Left lung (tissue), 14 donors: Measurements from ENCODE around the gene CCL20. TPM values are rescaled to one million over a fixed set of nuclear protein-coding genes. Genes with fewer than 3 reads are reported as not detected.
A peak's percentile ranks its signal among the peaks of the same experiment; 100 is the strongest.

Experiments used
- ATAC-seq: fragments of 200-7000 bp; cut with Tn5 transposase; one replicate; pipeline ENCODE4 v1.9.1; 2020; ENCODE audit warnings: moderate library complexity
- DNase-seq, 4 donors: peaks; one replicate each; pipeline ENCODE4 v3.0.0-alpha.2; 2013 to 2020
- H3K27ac ChIP-seq, 2 donors: fragments of 200-600 bp; sonication (generic) in 1 of 2; one replicate each; pipeline versions ENCODE4 v1.5.0 to v1.8.0; 2020 to 2021
- H3K27me3 ChIP-seq, 2 donors: fragments of 200-600 bp; sonication (generic) in 1 of 2; one replicate each; pipeline versions ENCODE4 v1.5.0 to v1.8.0; 2020 to 2021
- H3K36me3 ChIP-seq, 2 donors: fragments of 200-600 bp; sonication (generic) in 1 of 2; one replicate each; pipeline versions ENCODE4 v1.5.0 to v1.8.0; 2020 to 2021
- H3K4me1 ChIP-seq, 2 donors: fragments of 200-600 bp; one replicate each; pipeline ENCODE4 v1.8.0; 2021
- H3K4me3 ChIP-seq, 2 donors: fragments of 200-600 bp; sonication (generic) in 1 of 2; one replicate each; pipeline versions ENCODE4 v1.5.0 to v1.8.0; 2020 to 2021; ENCODE audit warnings: mild to moderate bottlenecking in 1 of 2
- H3K9me3 ChIP-seq, 2 donors: fragments of 200-600 bp; sonication (generic) in 1 of 2; one replicate each; pipeline versions ENCODE4 v1.5.0 to v1.8.0; 2020 to 2021
- CTCF ChIP-seq, 2 donors: fragments of 200-600 bp; sonication (generic) in 1 of 2; IDR thresholded peaks; one replicate each; pipeline versions ENCODE4 v1.5.0 to v1.8.0; 2021; ENCODE audit warnings: antibody characterized with exemption in 2 of 2
- intact Hi-C, 2 donors: fragments of 100-400 bp; cut with DNase I; formaldehyde crosslinking; loops; one replicate each; pipeline versions ENCODE4 v1.11.2 to v1.14.2; 2022
- long read RNA-seq, 12 donors: library from polyadenylated mRNA in 2 of 12; unstranded in 2 of 12; transcript quantifications; one replicate each; pipeline ENCODE4 v2.0.0 and lab custom pipeline, GENCODE V29; 2019 to 2026
- polyA plus RNA-seq, 6 donors: library from polyadenylated mRNA; unstranded; fragments of 120-200 nt; gene quantifications; one replicate each; pipeline ENCODE4 v1.2.1, GENCODE V29; 2013; ENCODE audit not compliant: insufficient read length in 6 of 6
- total RNA-seq, 2 donors: library from RNA; stranded (reverse); fragmentation: NEBNext Ultra II Directional; extraction: Animal tissue kit (Norgen Biotek cat#: 25700); gene quantifications; one replicate each; pipeline ENCODE4 v1.2.1, GENCODE V29; 2021
- donor health status: DM: no; HTN: yes; CAD: no.
- donor health status: DM: no; HTN: no; CAD: no.

CCL20 gene
- total RNA-seq = 10 to 100 TPM in 1 of 2 donors, 1 to 10 TPM in 1; 1.9 to 15.7 TPM
- under 1 TPM in 5 of 6 donors, not detected in 1; 0.56 to 0.99 (median 0.62) TPM for polyA plus RNA-seq
- long read RNA-seq, donor 1 = 0 reads
- long read RNA-seq, donor 2 = 0 reads
- long read RNA-seq, donor 3 = 0 reads
- long read RNA-seq, donor 4, partial matches to known transcripts = 0 of 2 reads
- long read RNA-seq, donor 4, other reads (novel, unspliced or antisense) = 0 of 2 reads
- long read RNA-seq, donor 5, partial matches to known transcripts = 0 of 1 reads
- long read RNA-seq, donor 5, other reads (novel, unspliced or antisense) = 0 of 1 reads
- long read RNA-seq, donor 6 = 0 reads
- long read RNA-seq, donor 7 = 0 reads
- long read RNA-seq, donor 8 = 0 reads
- long read RNA-seq, donor 9 = 0 reads
- long read RNA-seq, donor 10, partial matches to known transcripts = 0 of 3 reads
- long read RNA-seq, donor 10, other reads (novel, unspliced or antisense) = 0 of 3 reads
- long read RNA-seq, donor 11 = 0 reads
- long read RNA-seq, donor 12 = 0 reads

GRCh38 chr2:227813562-227814353 lies at the start of gene CCL20:
Gene CCL20 (plus strand): TSS chr2:227813842. CDS start chr2:227813912, 70 bp downstream.
- H3K27ac ChIP-seq = peak within 1 kb of the TSS in 1 of 2 donors; percentile 28
- DNase-seq = no peak
- H3K36me3 ChIP-seq = no peaks in the 10 kb centered on the region
- H3K27me3 ChIP-seq = no peaks in the 10 kb centered on the region
- H3K9me3 ChIP-seq = no peaks in the 10 kb centered on the region
- peaks cover 8 to 50% of the 10 kb centered on the region in 2 donors for H3K4me1 ChIP-seq
- peak within 1 kb of the TSS in 1 of 2 donors; percentile 28 for H3K4me3 ChIP-seq
- intact Hi-C loops = no loop called here
- ATAC-seq = no peak
- TF ChIP-seq CTCF (IDR thresholded peaks at IDR 0.05) = no peak

- H3K4me1 ChIP-seq = peaks cover 6 to 7% of the 10 kb centered on the region in 2 donors
- no peak for TF ChIP-seq CTCF (IDR thresholded peaks at IDR 0.05)
- no peak overlapping the region for H3K27ac ChIP-seq
- no peaks in the 10 kb centered on the region for H3K36me3 ChIP-seq
- no peak overlapping the region for H3K4me3 ChIP-seq
- no peak for DNase-seq
- intact Hi-C loops = loop anchor here in 1 of 2 donors (5.0 to 10.0 kb wide), 2 partner anchors 109 to 361 kb away; no protein-coding TSS in a partner anchor
- H3K27me3 ChIP-seq = no peaks in the 10 kb centered on the region
- ATAC-seq = no peak
- H3K9me3 ChIP-seq = no peaks in the 10 kb centered on the region
Observed at GRCh38 chr2:227765788-227766372, 47.8 kb upstream of the CCL20 start.

GRCh38 chr2:227766373-227766883 lies 47.2 kb upstream of the CCL20 start:
- no peaks in the 10 kb centered on the region for H3K27me3 ChIP-seq
- no peaks in the 10 kb centered on the region for H3K9me3 ChIP-seq
- DNase-seq (peak; percentile 65 to 88 (median 74)), ATAC-seq (peak; percentile 97)
- H3K4me1 ChIP-seq = peaks cover 6 to 7% of the 10 kb centered on the region in 2 donors
- peak; percentile 84 to 90 for TF ChIP-seq CTCF (IDR thresholded peaks at IDR 0.05)
- no peaks in the 10 kb centered on the region for H3K36me3 ChIP-seq
- intact Hi-C loops = loop anchor here in 1 of 2 donors (5.0 to 10.0 kb wide), 2 partner anchors 109 to 362 kb away; no protein-coding TSS in a partner anchor
- H3K4me3 ChIP-seq = no peak overlapping the region
- no peak overlapping the region for H3K27ac ChIP-seq

GRCh38 chr2:227767830-227768229 lies 45.8 kb upstream of the CCL20 start:
- Histone ChIP-seq H3K27me3 (no peaks in the 10 kb centered on the region), H3K4me1 (peaks cover 6 to 7% of the 10 kb centered on the region in 2 donors), H3K4me3 (no peak overlapping the region), H3K36me3 (no peaks in the 10 kb centered on the region), H3K27ac (no peak overlapping the region), H3K9me3 (no peaks in the 10 kb centered on the region)
- no peak for TF ChIP-seq CTCF (IDR thresholded peaks at IDR 0.05)
- DNase-seq = peak in 1 of 4 donors; percentile 78
- no peak for ATAC-seq
- intact Hi-C loops = loop anchor here in 1 of 2 donors (5.0 to 10.0 kb wide), 2 partner anchors 111 to 363 kb away; no protein-coding TSS in a partner anchor
